ENCODE measurements around the gene TMEM141.

TMEM141 gene

GRCh38 chr9:136790640-136791515 lies at the start of gene TMEM141:
TMEM141 (plus strand) TSS chr9:136791344; CDS start chr9:136791371, 27 bp downstream.
- peak; percentile 99 for DNase-seq (ENCODE audit: low spot score)
- in situ Hi-C loops (cut with MboI; ENCODE audit: low sequenced_read_pairs, unreplicated experiment): no loop called here
- TF ChIP-seq CTCF (IDR thresholded peaks at IDR 0.05; ENCODE audit: borderline replicate concordance, control extremely low read depth, extremely low read depth, insufficient read depth, missing control alignments): no peak

GRCh38 chr9:136741883-136742571 lies 49.1 kb upstream of the TMEM141 start:
- in situ Hi-C loops (cut with MboI; ENCODE audit: low sequenced_read_pairs, unreplicated experiment): no loop called here

GRCh38 chr9:136742591-136743391 lies 48.4 kb upstream of the TMEM141 start, which contains the start of gene LCN10:
LCN10 (minus strand) TSS chr9:136742940; CDS start chr9:136742903, 37 bp downstream.
- in situ Hi-C loops (cut with MboI; ENCODE audit: low sequenced_read_pairs, unreplicated experiment): no loop called here
- peak; percentile 4 for TF ChIP-seq CTCF (IDR thresholded peaks at IDR 0.05; ENCODE audit: borderline replicate concordance, control extremely low read depth, extremely low read depth, insufficient read depth, missing control alignments)
- no peak for DNase-seq (ENCODE audit: low spot score)

More at GRCh38 chr9:136741883-136742571, 49.1 kb upstream of the TMEM141 start:
- DNase-seq (ENCODE audit: low spot score): peak; percentile 90
- TF ChIP-seq CTCF (IDR thresholded peaks at IDR 0.05; ENCODE audit: borderline replicate concordance, control extremely low read depth, extremely low read depth, insufficient read depth, missing control alignments): no peak

GRCh38 chr9:136743639-136744211 lies 47.4 kb upstream of the TMEM141 start:
- in situ Hi-C loops (cut with MboI; ENCODE audit: low sequenced_read_pairs, unreplicated experiment): no loop called here
- no peak for DNase-seq (ENCODE audit: low spot score)
- TF ChIP-seq CTCF (IDR thresholded peaks at IDR 0.05; ENCODE audit: borderline replicate concordance, control extremely low read depth, extremely low read depth, insufficient read depth, missing control alignments): no peak

GRCh38 chr9:136744773-136745172 lies 46.4 kb upstream of the TMEM141 start:
- TF ChIP-seq CTCF (IDR thresholded peaks at IDR 0.05; ENCODE audit: borderline replicate concordance, control extremely low read depth, extremely low read depth, insufficient read depth, missing control alignments): no peak
- no peak for DNase-seq (ENCODE audit: low spot score)
- in situ Hi-C loops (cut with MboI; ENCODE audit: low sequenced_read_pairs, unreplicated experiment): no loop called here
